Heart right ventricle (tissue), 16 donors: ENCODE data around the gene SASH1. TPM values are rescaled to one million over a fixed set of nuclear protein-coding genes. Genes with fewer than 3 reads are reported as not detected.

Experiments used
- ATAC-seq, 8 donors: fragments of 200-7000 bp; cut with Tn5 transposase; one replicate each; pipeline ENCODE4 v1.9.1; 2020; ENCODE audit warnings: mild to moderate bottlenecking in 8 of 8, moderate library complexity in 8 of 8, moderate number of reproducible peaks in 1 of 8
- DNase-seq, 2 donors: peaks; one replicate each; pipeline ENCODE4 v3.0.0-alpha.2; 2020
- H3K27ac ChIP-seq, 10 donors: fragments of 200-600 bp; sonication (generic) in 2 of 10; one replicate each; pipeline versions ENCODE4 v1.5.0 to v1.8.0; 2020 to 2022; ENCODE audit warnings: mild to moderate bottlenecking in 3 of 10
- H3K27me3 ChIP-seq, 7 donors: fragments of 200-600 bp; one replicate each; pipeline ENCODE4 v1.8.0; 2021 to 2022; ENCODE audit warnings: mild to moderate bottlenecking in 2 of 7
- H3K36me3 ChIP-seq, 9 donors: fragments of 200-600 bp; sonication (generic) in 1 of 9; one replicate each; pipeline versions ENCODE4 v1.5.0 to v1.8.0; 2020 to 2022; ENCODE audit warnings: mild to moderate bottlenecking in 2 of 9
- H3K4me1 ChIP-seq, 9 donors: fragments of 200-600 bp; sonication (generic) in 1 of 9; one replicate each; pipeline versions ENCODE4 v1.5.0 to v1.8.0; 2020 to 2022; ENCODE audit warnings: mild to moderate bottlenecking in 4 of 9
- H3K4me3 ChIP-seq, 10 donors: fragments of 200-600 bp; sonication (generic) in 2 of 10; one replicate each; pipeline versions ENCODE4 v1.5.0 to v1.8.0; 2020 to 2022; ENCODE audit warnings: mild to moderate bottlenecking in 7 of 10, moderate library complexity in 2 of 10
- H3K9me3 ChIP-seq, 11 donors: fragments of 200-600 bp in 10 of 11; sonication (generic) in 2 of 11; one replicate each; pipeline versions ENCODE4 v1.5.0 to v1.8.0; 2013 to 2022; ENCODE audit warnings: mild to moderate bottlenecking in 2 of 11, control low read depth in 1 of 11, moderate library complexity in 1 of 11
- WGBS, 2 donors: extraction: QIAGEN DNeasy Blood & Tissue Kit; methylation state at CpG; one replicate each; pipeline ENCODE4 v1.1.7; 2013; ENCODE audit warnings: inconsistent platforms in 1 of 2; 5-methylcytosine and 5-hydroxymethylcytosine counted together
- intact Hi-C, 10 donors: fragments of 100-400 bp; cut with DNase I; formaldehyde crosslinking; loops; one replicate each; pipeline versions ENCODE4 v1.11.1 to v1.14.2; 2022
- polyA plus RNA-seq, 2 donors: library from polyadenylated mRNA; stranded (reverse); fragments of 200-250 nt; gene quantifications; one replicate each; pipeline ENCODE4 v1.2.3, GENCODE V29; 2013
- total RNA-seq, 10 donors: library from RNA; stranded (reverse); fragmentation: NEBNext Ultra II Directional in 3 of 10; extraction: Animal tissue kit (Norgen Biotek cat#: 25700) in 3 of 10; gene quantifications; one replicate each; pipeline versions ENCODE4 v1.2.1 to v1.2.4, GENCODE V29; 2021 to 2023
- TF ChIP-seq, protein P1 (sequence below), 9 donors: fragments of 200-600 bp; sonication (generic) in 2 of 9; IDR thresholded peaks; one replicate each; pipeline versions ENCODE4 v1.5.0 to v1.8.0; 2021 to 2022; ENCODE audit warnings: antibody characterized with exemption in 9 of 9, mild to moderate bottlenecking in 5 of 9, moderate library complexity in 1 of 9
- donor health status: Arrhythmogenic right ventricular cardiomyopathy.
- donor health status: ischemic (EF 13 %, LVEDD 7.1; RV severe dilation, severe dysfunction).
- donor health status: healthy with polysubstance abuse.
- donor health status: DM: no; HTN: yes; CAD: no.
- donor health status: DM: no; HTN: no; CAD: no.
- donor health status: ischemic (EF 25% LVEDD 6.9; RV normal size, moderate dysfunction).
- donor health status: ischemic (EF 25% LVEDD 5.7; RV mildly dilated, moderate dysfunction).
- donor health status: healthy.
- donor health status: DM: yes; HTN: yes; CAD: no.
- donor health status: Ischemic cardiomyopathy.
- donor health status: ischemic (EF 35%, LVEDD 5.7; RV mildly dilated, moderate dysfunction).
- donor health status: nonischemic (EF 11% LVEDD 7.7; RV severe dilation, severe dysfunction).
- donor health status: DM: yes; HTN: yes; CAD: no.
- donor health status: PGD.
- donor health status: ischemic (EF 29% LVEDD 5.4; RV normal size, mild dysfunction).
- donor health status: nonischemic (EF 23%, LVEDD 6.1; RV moderate dilation, normal function).

Gene SASH1
- total and polyA plus RNA-seq, 12 donors, result 6.9 to 47.1 (median 25.9) TPM

DNA sequence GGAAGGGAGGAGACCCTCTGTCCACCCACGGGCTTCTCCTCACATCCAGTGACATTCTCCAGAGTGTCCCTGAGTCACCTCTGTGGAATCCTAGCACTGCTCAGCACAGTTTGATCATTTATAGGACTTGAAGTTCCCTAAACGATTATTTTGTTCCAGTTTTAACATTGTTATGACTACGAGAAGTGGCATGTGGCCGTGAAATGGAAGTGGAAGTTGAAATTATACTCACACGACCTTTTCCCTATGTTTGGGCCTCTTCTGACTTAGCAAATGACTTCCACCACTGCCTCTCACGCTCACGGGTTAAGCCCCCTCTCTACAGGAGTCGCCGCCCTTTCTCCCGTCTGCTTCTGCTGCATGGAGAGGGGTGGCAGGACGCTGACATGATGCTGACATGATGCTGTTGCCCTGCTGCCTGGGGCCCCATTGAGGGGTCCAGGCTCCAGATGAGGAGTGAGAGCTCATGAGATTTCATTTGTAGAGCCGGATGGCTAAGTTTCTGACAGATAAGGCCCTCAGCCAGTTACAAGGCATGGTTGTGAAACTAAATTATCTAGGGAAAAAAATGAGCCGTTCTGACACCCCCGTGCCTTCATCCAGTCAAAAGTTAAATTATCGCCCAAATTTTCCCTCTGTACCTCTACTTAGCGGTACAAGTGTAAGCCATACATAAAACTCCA, 250.6 kb downstream of the SASH1 start:
- peak; percentile 53 to 94 (median 70) for ATAC-seq
- DNase-seq, result peak in 1 of 2 donors; percentile 15
- WGBS, 2 donors, result 62 to 65% methylated on average over 16 of the region's 16 CpGs

DNA sequence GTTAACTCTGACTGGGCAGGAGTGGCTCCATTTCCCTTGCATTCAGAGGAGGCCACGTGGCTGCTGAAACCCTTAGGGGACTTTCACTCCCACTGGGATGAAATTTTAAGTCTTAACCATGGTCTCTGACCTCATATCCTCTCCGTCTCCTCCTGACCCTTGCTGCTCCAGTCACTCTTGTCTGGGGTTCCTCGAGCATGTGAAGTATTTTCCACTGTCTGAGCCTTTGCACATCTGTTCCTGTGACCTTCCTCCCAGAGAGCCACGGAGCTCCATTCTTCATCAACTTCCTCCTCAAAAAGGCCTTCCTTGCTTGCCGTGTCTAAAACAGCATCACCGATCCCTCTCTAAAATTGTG, 251.2 kb downstream of the SASH1 start:
- intact Hi-C loops, result no loop called here
- TF ChIP-seq, protein P1, sequence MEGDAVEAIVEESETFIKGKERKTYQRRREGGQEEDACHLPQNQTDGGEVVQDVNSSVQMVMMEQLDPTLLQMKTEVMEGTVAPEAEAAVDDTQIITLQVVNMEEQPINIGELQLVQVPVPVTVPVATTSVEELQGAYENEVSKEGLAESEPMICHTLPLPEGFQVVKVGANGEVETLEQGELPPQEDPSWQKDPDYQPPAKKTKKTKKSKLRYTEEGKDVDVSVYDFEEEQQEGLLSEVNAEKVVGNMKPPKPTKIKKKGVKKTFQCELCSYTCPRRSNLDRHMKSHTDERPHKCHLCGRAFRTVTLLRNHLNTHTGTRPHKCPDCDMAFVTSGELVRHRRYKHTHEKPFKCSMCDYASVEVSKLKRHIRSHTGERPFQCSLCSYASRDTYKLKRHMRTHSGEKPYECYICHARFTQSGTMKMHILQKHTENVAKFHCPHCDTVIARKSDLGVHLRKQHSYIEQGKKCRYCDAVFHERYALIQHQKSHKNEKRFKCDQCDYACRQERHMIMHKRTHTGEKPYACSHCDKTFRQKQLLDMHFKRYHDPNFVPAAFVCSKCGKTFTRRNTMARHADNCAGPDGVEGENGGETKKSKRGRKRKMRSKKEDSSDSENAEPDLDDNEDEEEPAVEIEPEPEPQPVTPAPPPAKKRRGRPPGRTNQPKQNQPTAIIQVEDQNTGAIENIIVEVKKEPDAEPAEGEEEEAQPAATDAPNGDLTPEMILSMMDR (IDR thresholded peaks at IDR 0.05), result no peak
- H3K9me3 ChIP-seq, result peaks cover 0 to 15% (median 3%) of the 10 kb centered on the region in 11 donors
- H3K27ac ChIP-seq, result peak overlapping the region in 4 of 10 donors; percentile 47 to 72 (median 62)
- no peaks in the 10 kb centered on the region for H3K36me3 ChIP-seq
- no peak overlapping the region for H3K4me3 ChIP-seq
- ATAC-seq (peak; percentile 53 to 92 (median 79)), DNase-seq (peak in 1 of 2 donors; percentile 50)
- no peaks in the 10 kb centered on the region for H3K27me3 ChIP-seq
- WGBS, 2 donors, result 48 to 66% methylated on average over 6 of the region's 6 CpGs
- H3K4me1 ChIP-seq, result peaks cover 0 to 15% (median 0%) of the 10 kb centered on the region in 9 donors

More for the DNA sequence above, 250.6 kb downstream of the SASH1 start:
- Histone ChIP-seq H3K36me3 (no peaks in the 10 kb centered on the region), H3K4me3 (no peak overlapping the region), H3K27me3 (no peaks in the 10 kb centered on the region), H3K9me3 (peaks cover 0 to 20% (median 4%) of the 10 kb centered on the region in 11 donors), H3K4me1 (peaks cover 0 to 15% (median 0%) of the 10 kb centered on the region in 9 donors), H3K27ac (peak overlapping the region in 6 of 10 donors; percentile 19 to 72 (median 54))
- TF ChIP-seq, protein P1 (IDR thresholded peaks at IDR 0.05), result no peak
- intact Hi-C loops, result no loop called here

DNA sequence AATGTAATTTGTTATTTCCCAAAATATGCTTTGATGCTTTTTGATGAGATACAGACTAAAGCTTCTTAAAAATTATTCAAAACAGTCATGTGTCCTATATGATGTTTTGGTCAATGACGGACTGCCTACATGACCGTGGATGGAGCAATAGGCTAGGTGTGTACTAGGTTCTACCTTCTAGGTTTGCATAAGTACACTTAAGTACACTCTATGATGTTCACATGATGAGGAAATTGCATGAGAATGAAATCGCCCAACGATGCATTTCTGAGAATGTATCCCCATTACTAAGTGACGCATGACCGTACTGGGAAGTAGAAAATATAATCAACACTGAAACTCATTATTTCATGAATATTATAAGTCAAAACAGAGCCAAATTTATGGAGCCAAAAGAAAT, 252.9 kb downstream of the SASH1 start:
- H3K4me1 ChIP-seq, result peaks cover 0 to 15% (median 0%) of the 10 kb centered on the region in 9 donors
- 88 to 93% methylated on average over 6 of the region's 6 CpGs for WGBS, 2 donors

DNA sequence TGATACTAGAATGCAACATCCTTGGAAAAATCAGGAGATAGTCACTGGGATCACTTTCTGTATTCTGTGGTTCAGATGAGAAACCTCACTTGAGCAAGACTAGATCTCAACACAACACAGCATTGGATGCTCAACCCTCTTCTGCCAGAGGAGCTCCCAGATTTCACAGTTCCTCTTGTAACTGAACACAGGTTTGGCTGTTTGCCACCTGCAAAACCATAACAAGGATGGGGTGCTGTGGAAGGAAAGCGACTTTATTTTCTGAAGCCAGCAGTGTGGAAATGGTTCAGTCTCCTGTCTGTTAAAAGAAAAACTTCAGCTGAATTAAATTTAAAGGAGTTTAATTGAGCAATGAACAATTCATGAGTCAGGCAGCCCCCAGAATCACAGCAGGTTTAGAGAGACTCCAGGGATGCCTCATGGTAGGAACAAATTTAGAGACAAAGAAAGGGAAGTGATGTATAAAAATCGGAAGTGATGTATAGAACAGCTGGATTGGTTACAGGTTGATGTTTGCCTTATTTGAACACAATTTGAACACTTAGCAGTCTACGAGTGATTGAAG, 254.3 kb downstream of the SASH1 start:
- H3K27ac ChIP-seq, result no peak overlapping the region
- peaks cover 0 to 15% (median 0%) of the 10 kb centered on the region in 9 donors for H3K4me1 ChIP-seq
- WGBS, 2 donors, result 87 to 88% methylated on average over 3 of the region's 3 CpGs
- TF ChIP-seq, protein P1 (IDR thresholded peaks at IDR 0.05), result no peak
- no peaks in the 10 kb centered on the region for H3K36me3 ChIP-seq
- intact Hi-C loops, result no loop called here
- DNase-seq, result no peak
- ATAC-seq, result no peak
- H3K9me3 ChIP-seq, result peaks cover 0 to 5% (median 0%) of the 10 kb centered on the region in 11 donors
- H3K4me3 ChIP-seq, result no peak overlapping the region
- peaks cover 0 to 5% (median 0%) of the 10 kb centered on the region in 7 donors for H3K27me3 ChIP-seq

More for the DNA sequence above, 252.9 kb downstream of the SASH1 start:
- Histone ChIP-seq H3K4me3 (no peak overlapping the region), H3K36me3 (no peaks in the 10 kb centered on the region), H3K9me3 (peaks cover 0 to 4% (median 0%) of the 10 kb centered on the region in 11 donors), H3K27ac (no peak overlapping the region), H3K27me3 (peaks cover 0 to 5% (median 0%) of the 10 kb centered on the region in 7 donors)
- DNase-seq (no peak), ATAC-seq (no peak)
- intact Hi-C loops, result no loop called here
- TF ChIP-seq, protein P1 (IDR thresholded peaks at IDR 0.05), result no peak
